Measurements from ENCODE around the gene KCNK1.
"Not testable (repeated sequence)": the region's sequence is repeated elsewhere in the genome, so short reads cannot be mapped to it uniquely, and the experiment has no call there.

KCNK1 gene

GRCh38 chr1:233607252-233608119 is 6.4 kb upstream of the KCNK1 start:
- DNase-seq (ENCODE audit: low read depth in 3 of 3) = no peak

- no peak for DNase-seq (ENCODE audit: low read depth in 3 of 3)
Measured at GRCh38 chr1:233608988-233609387, 4.9 kb upstream of the KCNK1 start.

- no peak for DNase-seq (ENCODE audit: low read depth in 3 of 3)
Measured at GRCh38 chr1:233609926-233610325, 4.0 kb upstream of the KCNK1 start.

- no peak for DNase-seq (ENCODE audit: low read depth in 3 of 3)
Measured at GRCh38 chr1:233610628-233611027, 3.3 kb upstream of the KCNK1 start.

GRCh38 chr1:233611363-233611762 is 2.5 kb upstream of the KCNK1 start:
- DNase-seq (ENCODE audit: low read depth in 3 of 3) = not testable (repeated sequence)

GRCh38 chr1:233614173-233614742 is 352 bp downstream of the KCNK1 start:
- no peak for DNase-seq (ENCODE audit: low read depth in 3 of 3)

GRCh38 chr1:233614743-233615521 is 1.0 kb downstream of the KCNK1 start:
- DNase-seq (ENCODE audit: low read depth in 3 of 3) = no peak

GRCh38 chr1:233615571-233615970 is 1.7 kb downstream of the KCNK1 start:
- no peak for DNase-seq (ENCODE audit: low read depth in 3 of 3)

GRCh38 chr1:233617025-233617424 is 3.1 kb downstream of the KCNK1 start:
- no peak for DNase-seq (ENCODE audit: low read depth in 3 of 3)

GRCh38 chr1:233619414-233619813 is 5.5 kb downstream of the KCNK1 start:
- DNase-seq (ENCODE audit: low read depth in 3 of 3) = not testable (repeated sequence)

- DNase-seq (ENCODE audit: low read depth in 3 of 3) = no peak
Measured at GRCh38 chr1:233620065-233620464, 6.2 kb downstream of the KCNK1 start.

GRCh38 chr1:233621923-233622322 is 8.0 kb downstream of the KCNK1 start:
- no peak for DNase-seq (ENCODE audit: low read depth in 3 of 3)

GRCh38 chr1:233624289-233624688 is 10.4 kb downstream of the KCNK1 start:
- DNase-seq (ENCODE audit: low read depth in 3 of 3) = no peak

- no peak for DNase-seq (ENCODE audit: low read depth in 3 of 3)
Measured at GRCh38 chr1:233625087-233625486, 11.2 kb downstream of the KCNK1 start.

GRCh38 chr1:233625510-233625981 is 11.6 kb downstream of the KCNK1 start:
- DNase-seq (ENCODE audit: low read depth in 3 of 3) = no peak

GRCh38 chr1:233627376-233627775 is 13.5 kb downstream of the KCNK1 start:
- DNase-seq (ENCODE audit: low read depth in 3 of 3) = peak in 2 of 3 donors; percentile 24 to 26

- DNase-seq (ENCODE audit: low read depth in 3 of 3) = no peak
Measured at GRCh38 chr1:233627823-233628222, 13.9 kb downstream of the KCNK1 start.

- DNase-seq (ENCODE audit: low read depth in 3 of 3) = no peak
Measured at GRCh38 chr1:233629305-233629935, 15.5 kb downstream of the KCNK1 start.

GRCh38 chr1:233631810-233632405 is 18.0 kb downstream of the KCNK1 start:
- DNase-seq (ENCODE audit: low read depth in 3 of 3) = no peak

- no peak for DNase-seq (ENCODE audit: low read depth in 3 of 3)
Measured at GRCh38 chr1:233632436-233632835, 18.5 kb downstream of the KCNK1 start.

GRCh38 chr1:233635765-233636502 is 22.0 kb downstream of the KCNK1 start:
- no peak for DNase-seq (ENCODE audit: low read depth in 3 of 3)

Data from stimulated activated CD4-positive, alpha-beta T cell treated with anti-CD3 and anti-CD28 coated beads, TNF-alpha, amount 100 ng/mL, for 48 hours (primary cell).